Measurements from ENCODE around the gene CNTN5. TPM values are rescaled to one million over a fixed set of nuclear protein-coding genes. Genes with fewer than 3 reads are reported as not detected.

CNTN5 gene
- total RNA-seq, 1 donor from 2014 or later = not detected

DNA sequence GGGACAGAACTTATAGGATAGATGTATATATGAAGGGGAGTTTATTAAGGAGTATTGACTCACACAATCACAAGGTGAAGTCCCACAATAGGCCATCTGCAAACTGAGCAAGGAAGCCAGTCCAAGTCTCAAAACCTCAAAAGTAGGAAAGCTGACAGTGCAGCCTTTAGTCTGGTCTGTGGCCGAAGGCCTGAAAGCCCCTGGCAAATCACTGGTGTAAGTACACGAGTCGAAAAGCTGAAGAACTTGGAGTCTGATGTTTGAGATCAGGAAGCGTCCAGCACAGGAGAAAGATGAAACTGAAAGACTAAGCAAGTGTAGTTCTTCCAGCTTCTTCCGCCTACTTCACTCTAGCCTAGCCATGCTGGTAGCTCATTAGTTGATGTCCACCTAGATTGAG lies 866.7 kb downstream of the CNTN5 start:
- DNase-seq (ENCODE audit: low read depth) = no peak

DNA sequence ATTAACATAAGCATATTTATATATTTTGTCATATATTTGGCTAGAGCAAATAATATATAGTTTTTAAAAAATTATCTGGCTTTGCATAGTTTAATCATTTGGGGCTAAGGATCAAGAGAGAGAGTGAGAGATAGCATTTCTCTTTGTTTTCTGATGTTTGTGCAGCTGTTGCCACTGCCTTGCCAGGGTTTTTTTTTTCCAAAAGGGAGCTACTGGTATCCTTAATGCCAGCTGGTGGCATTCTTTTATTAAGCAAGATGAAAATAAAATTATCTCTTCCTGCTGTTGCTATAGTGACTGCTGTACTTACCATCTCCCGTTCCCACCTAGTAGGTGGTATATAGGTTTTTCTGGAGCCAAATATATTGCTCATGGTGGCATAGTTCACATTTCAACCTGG lies 873.1 kb downstream of the CNTN5 start:
- DNase-seq (ENCODE audit: low read depth) = peak; percentile 73

DNA sequence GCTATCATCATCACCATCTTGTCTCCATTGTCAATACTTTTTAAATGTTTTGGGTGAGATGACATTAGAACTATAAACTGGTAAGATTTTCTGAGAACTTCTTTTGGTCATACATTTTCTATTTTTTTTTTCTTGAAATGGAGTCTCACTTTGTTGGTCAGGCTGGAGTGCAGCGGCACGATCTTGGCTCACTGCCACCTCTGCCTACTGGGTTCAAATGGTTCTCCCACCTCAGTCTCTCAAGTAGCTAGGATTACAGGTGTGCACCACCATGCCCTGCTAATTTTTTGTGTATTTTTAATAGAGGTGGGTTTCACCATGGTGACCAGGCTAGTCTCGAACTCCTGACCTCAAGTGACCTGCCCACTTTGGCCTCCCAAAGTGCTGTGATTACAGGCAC lies 880.4 kb downstream of the CNTN5 start:
- DNase-seq (ENCODE audit: low read depth) = no peak

DNA sequence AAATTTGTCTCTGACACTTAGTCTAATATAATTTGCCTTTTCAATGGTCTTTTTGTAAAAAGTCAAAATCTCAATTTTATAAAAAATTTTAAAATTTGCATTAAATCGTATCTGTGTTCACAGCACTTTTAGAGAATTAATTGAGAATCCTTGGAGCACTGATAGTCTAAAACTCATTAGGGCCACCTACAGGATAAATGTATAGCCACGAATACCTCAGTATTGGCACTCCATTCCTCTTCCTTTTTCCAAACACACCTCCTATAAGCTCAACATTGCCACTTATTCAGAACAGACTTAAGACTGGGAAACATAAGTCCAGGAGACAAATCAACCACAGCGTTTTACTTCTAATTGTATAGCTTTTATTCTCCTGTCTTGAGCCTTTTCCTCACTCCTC lies 890.4 kb downstream of the CNTN5 start:
- no peak for DNase-seq (ENCODE audit: low read depth)

DNA sequence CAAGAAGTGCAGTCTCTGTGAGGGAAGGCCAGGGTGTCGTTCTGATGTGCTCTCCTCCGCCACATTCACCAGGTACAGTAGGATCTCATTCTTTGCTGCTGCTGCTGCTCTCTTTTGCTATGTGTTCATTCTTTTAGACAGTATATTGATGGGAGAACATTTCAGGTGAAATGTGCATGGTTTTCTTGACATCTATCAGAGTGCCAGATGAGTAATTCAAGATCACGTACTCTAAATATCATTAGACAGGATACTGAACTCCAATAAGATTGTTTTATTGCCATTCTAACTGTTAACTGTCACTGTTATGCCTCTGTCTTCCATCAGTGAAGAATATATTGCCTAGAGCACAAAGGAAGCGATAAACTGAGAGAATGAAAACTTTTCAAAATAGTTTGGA lies 895.3 kb downstream of the CNTN5 start:
- no peak for DNase-seq (ENCODE audit: low read depth)

DNA sequence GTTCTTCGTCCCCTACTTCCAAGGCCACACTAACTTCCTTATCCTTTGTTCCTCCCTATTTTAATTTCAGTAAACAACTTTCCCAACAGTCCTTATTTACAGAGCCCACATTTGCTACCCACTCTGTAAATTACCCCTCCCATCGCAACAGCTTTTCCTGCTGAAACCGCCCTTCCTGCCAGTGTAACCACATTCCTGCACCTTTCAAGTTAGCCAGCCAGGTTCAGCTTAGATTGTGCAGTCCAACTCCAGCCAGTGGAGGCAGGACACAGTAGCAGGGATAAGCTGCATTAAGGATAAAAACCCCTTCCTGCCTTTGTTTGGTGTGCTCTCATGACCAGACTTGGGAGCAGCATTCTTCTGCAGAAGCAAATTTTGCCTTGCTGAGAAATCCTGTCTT lies 898.0 kb downstream of the CNTN5 start:
- no peak for DNase-seq (ENCODE audit: low read depth)

DNA sequence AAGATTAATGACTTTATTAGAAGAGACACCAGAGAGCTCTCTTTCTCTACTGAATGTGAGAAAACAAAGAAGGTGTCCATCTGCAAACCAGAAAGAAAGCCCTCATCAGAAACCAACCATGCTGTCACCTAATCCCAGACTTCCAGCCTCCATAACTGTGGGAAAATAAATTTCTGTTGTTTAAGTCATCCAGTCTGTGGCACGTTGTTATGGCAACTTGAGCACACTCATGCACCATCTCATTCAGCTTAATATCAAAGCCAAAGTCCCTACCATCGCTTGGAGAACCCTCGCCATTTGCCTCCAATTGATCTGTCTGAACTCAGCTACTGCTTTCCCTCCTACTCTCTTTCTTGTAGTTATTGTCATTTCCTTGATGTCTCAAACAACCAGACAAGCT lies 900.2 kb downstream of the CNTN5 start:
- peak; percentile 46 for DNase-seq (ENCODE audit: low read depth)

DNA sequence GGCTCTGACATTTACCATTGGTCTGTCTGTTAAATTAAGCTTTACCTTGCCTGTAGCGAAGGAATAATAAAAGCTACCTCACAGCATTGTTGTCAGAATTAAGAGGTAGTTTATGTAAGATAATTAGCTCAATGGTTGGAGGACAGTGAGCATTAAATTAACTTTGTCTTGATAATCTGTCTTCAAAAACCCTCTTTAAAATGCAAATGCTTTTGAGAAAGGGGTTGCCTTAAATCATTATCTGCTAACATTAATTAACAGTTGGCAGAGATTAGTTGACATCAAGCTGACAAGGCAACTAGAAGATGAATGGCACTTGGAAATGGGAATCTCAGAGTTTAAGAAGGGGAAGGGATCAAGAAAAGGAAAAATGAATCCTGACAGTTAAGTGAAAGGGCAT lies 905.2 kb downstream of the CNTN5 start:
- no peak for DNase-seq (ENCODE audit: low read depth)

DNA sequence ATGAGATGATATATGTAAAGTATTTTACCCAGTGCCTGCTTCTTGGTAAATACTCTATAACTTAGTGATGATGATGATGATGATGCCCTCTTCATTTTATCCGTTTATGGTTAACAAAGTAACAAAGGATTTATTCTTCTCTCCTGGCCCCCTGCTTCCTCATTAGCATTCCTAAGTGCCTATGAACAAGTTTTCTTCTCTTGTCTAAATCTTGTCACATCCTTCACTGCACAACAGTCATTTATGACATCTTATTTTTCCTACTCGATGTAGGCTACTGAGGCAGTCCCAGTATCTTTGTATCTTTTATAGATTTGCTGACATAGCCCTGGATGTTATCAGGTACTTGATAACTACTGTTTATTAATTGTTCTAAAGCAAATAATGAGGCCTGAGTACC lies 911.9 kb downstream of the CNTN5 start:
- no peak for DNase-seq (ENCODE audit: low read depth)

DNA sequence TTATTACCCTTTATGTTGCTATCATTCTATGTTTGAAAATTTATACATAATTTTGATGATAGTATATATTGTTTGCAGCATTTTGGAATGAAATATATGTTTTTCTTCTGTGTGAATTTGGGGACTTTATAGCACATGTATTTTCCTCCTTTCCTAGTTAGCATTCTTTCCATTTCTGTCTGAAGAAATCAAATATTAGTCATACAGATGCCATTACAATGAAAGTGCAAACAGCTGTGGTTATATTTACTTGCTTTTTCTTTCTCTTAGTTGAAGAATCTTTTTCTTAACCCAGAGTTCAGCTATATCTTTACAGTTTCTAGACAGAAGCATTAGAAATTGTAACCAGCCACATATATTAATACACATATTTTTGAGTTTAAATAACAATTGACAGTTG lies 913.3 kb downstream of the CNTN5 start:
- DNase-seq (ENCODE audit: low read depth) = peak; percentile 64

DNA sequence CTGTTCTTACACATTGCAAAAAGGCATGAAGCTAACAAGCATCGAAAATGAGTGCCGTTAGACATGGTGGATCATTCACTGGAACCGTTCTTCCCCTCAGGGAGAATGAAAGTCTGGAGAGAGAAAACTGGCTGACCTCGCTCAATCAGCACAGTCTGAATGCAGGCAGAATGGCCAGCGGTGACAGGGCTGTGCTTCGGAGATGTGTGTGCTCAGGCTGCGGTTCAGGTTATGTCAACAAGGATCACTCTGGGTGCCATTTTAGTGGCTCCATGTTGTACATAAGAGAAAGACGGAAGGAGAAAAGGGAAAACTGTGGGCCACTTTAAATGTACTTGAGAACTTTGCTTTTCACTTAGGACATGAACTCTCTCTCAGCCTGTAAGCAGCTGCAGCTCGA lies 916.6 kb downstream of the CNTN5 start:
- peak; percentile 25 for DNase-seq (ENCODE audit: low read depth)

DNA sequence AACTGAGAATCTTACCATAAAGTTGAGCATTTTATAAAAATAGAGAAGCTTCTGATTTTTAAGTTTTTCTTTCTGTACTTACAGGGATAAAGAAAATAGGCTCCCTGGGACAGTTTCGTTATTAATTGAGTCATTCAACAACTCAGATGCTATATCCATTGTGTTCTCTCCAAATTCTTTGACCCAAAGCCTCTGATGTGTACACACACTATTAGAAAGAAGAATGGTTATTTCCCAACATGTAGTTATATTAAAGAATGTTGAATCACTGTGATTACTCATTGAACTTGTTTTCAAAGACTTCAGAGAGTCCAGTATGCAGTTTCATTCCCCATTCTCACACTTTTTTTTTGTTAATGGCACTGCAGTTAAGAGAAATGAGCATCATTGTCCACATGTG lies 932.1 kb downstream of the CNTN5 start:
- DNase-seq (ENCODE audit: low read depth) = peak; percentile 13

DNA sequence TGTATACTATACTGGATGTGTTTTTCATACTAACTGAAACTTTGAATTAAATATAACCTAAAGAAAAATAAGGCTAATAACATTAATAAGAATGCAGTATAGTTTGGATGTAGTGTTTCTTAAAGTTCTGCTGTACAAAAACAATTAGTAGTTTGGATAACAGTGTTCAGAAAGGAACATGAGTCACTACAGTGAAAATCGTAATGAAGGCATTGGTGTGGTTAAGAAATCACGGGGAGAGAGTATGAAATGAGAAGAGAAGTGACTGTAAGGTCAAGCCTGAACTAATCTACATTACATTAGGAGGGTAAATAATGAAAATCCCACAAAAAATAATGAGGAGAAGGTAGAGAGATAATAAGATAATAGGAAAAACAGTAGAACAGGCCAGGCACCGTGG lies 939.8 kb downstream of the CNTN5 start:
- peak; percentile 12 for DNase-seq (ENCODE audit: low read depth)

DNA sequence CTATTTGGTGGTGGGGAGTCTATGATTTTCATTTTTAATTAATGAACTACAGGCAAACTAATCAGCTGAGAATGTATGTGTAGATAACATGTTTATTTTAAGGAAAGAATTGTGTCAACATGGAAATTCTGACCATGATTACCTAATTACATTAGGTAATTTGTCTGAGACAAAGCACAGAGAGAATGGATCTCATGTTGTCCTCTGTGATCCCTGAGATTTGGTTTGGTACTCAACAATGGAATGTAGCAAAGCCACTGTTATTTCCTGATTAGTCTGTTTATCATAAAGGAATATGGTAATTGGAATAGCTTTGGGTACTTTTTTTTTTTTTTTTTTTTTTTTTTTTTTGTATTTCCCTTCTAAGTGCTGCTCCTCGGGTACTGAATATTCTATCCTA lies 947.6 kb downstream of the CNTN5 start:
- DNase-seq (ENCODE audit: low read depth) = no peak

DNA sequence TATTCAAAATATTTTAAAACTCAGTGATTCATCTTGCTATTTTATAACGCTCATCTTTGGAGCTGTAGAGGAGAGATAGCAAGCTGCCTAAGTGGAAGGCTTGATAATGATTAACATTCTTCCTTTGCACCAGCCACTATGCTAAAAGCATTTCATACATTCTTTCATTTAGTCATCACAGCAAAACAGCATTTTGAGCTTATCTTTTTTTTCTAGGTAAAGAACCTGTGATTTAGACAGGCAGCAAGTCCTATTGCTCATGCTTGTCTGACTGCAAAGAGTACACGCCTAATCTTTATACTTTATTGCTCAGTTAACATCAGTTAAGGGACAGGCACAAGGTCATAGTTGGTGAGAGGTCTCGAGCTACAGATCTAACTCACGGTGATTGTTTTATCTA lies 953.2 kb downstream of the CNTN5 start:
- no peak for DNase-seq (ENCODE audit: low read depth)

DNA sequence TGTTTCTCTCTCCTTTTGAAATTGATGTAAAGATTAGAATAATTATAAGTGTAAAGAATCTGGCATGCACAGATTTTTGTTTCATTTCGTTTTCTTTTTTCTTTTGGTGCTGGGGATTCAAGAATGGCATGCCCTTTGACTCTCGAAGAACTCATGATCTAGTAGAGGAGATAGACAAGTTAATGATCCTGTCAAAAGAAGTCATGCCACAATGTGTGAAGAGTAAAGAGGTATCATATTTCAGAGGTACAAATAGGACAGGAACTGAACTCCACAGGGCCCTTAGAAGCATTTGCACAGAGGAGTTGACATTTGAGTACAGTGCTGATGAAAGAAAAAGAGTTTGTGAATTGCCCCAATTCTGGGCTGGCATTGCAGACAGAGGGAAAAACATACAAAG lies 958.3 kb downstream of the CNTN5 start:
- no peak for DNase-seq (ENCODE audit: low read depth)

DNA sequence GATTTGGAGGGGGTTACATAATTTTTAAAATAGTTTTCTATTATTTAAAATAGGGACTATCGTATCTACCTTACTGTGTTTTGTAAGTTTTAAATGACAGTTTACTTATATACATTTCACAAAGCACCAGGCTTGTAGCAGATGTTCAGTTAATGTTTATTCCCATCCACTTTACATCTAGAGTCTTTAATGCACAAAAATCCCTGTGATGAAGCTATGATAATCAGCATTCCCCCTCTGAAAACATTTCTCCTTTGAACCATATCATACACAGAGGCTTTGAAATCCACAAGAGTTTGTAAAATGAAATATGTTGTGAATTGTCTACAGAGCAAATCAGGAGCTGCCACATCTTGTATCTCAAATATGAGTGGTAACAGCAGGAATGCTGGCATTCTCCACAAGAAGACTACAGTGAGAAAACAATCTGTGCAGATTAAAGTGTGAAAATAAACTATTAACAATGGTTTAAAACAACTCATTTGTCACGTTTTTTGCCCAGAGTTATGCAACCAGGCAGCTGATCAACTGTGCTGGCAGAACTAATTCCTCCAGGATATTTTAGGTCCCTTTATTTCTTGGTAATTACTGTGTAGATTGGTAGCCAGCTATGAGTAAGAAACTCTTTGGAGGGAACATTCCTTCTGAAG lies 967.2 kb downstream of the CNTN5 start:
- DNase-seq (ENCODE audit: low read depth) = peak; percentile 46

DNA sequence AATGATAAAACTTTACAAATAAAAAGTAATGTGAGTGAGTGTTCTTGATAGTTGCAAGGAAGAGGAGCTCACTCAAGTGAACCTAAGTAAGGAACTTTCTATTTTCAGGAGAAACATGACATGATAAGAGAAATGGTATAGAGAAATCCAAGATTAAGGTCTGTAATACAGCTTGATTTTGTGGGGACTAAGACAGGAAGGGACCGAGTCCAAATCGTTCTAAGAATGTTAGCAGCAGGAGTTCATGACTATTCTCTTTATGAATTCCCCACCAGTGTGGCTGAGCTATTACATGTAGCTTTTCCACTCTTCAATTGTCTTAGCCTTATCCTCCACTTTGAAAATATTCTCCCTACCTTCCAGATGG lies 967.7 kb downstream of the CNTN5 start:
- no peak for DNase-seq (ENCODE audit: low read depth)

DNA sequence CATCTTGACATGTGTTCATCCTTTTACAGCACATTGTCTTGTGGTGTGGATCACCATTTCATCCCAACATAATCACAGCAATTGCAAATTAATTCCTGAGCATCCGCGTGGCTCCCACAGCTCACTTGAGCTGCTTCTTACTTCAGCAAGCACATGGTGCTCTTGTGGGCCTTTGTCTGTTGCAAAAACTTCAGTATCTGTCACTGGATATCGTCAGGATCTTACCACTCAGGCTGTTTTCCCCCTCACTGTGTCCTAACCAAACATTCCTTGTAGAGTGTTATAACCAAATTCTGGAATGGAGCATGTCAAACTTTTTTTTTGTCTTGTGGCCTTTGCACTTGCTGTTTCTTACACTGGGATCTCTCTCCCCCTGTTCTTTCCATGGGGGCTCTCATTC lies 983.2 kb downstream of the CNTN5 start:
- DNase-seq (ENCODE audit: low read depth) = peak; percentile 18

DNA sequence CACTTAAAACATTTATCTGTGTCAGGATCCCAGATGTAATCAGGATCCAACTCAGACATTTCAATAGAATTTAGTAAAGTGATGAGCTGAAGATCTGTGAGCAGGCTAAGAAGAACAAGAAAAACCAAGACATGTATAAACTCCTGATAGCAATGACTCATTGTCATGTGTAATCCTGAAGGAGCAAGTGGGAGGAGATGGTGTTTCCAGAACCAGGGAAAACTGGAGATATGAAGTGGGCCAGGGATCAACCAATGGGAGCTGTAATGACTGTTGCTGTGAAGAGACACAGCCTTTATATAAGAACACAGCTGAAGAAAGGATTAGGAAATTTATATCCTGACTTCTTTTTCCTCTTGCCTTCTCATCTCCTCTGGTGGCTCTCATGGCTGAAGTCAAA lies 983.8 kb downstream of the CNTN5 start:
- DNase-seq (ENCODE audit: low read depth) = peak; percentile 55

DNA sequence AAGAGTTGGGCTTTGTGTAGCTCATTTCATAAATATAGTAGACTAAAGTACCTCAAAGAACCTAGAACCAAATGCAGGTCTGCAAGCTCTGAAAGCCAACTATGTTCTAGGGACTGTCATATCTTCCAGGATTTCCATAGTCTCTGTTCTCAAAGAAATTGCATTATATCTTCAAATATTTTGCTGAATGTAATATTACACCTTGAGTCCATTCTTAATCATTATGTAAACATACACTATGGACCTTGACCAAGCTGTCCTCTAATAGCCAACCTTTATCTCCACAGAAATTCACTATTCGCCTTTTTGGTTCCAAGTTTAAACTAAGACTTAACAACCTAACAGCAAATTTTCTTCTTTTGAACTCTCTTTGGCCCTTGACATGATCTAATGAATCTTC lies 987.7 kb downstream of the CNTN5 start:
- DNase-seq (ENCODE audit: low read depth) = no peak

DNA sequence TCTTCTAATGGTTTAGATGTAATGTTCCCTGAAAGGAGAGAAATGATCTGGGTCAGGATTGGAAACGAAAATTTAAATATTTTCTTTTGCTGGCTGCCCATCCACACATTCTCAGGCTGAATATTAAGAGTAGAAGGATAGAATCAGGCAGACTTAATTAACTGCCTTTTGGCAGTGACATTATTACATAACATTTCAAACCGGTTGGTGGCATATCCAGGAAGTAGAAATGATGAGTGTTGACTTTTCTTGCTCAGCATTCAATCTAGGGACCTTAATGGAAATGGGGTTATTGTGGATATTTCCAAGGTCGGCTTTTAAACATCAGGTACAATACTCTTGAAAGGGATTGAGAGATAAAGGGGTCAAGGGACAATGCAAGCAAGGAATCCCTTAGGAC lies 989.0 kb downstream of the CNTN5 start:
- DNase-seq (ENCODE audit: low read depth) = no peak

DNA sequence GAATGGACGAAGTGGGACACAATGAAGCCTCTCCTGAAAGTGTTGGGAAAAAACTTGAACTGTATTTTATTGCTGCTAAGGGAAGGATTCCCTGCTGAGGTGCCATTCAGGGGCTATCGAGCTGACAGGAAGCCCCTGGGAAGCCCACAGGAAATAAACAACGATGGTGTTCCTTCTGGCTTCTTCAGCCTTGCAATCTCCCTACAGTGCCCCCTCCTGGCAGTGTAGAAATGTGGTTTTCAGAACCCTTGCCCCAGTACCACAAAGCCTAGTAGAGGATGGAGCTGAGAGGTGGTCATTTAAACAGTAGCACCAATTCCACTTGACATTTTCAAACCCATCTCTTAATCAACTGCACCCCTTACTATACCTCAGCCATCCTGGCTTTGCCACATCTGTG lies 989.6 kb downstream of the CNTN5 start:
- no peak for DNase-seq (ENCODE audit: low read depth)

DNA sequence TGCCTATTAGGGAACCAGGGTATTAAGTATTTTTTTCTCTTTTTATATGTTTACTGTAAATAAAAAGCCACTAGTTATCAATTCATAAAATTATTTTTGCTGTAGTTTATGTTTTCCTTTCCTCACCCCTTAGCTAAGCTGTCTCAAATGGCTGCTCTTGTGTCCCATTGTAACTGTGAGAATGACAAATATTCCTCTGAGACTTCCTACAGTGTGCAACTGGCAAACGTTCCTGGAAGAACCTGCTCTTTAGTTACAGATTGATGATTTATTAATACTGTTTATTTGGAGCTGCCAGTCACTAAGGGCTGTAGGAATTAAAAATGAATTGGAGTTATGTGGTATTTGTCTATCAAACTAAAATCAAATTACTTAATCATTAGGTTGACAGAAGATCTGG lies 990.9 kb downstream of the CNTN5 start:
- DNase-seq (ENCODE audit: low read depth) = no peak
